ENCODE measurements around the gene MFAP2. TPM values are rescaled to one million over a fixed set of nuclear protein-coding genes. Genes with fewer than 3 reads are reported as not detected.

The MFAP2 gene, protein sequence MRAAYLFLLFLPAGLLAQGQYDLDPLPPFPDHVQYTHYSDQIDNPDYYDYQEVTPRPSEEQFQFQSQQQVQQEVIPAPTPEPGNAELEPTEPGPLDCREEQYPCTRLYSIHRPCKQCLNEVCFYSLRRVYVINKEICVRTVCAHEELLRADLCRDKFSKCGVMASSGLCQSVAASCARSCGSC
- total RNA-seq (2014; rRNA removed; shearing (Covaris generic); ENCODE audit: low replicate concordance) = 112 and 123 TPM in 2 replicates

DNA sequence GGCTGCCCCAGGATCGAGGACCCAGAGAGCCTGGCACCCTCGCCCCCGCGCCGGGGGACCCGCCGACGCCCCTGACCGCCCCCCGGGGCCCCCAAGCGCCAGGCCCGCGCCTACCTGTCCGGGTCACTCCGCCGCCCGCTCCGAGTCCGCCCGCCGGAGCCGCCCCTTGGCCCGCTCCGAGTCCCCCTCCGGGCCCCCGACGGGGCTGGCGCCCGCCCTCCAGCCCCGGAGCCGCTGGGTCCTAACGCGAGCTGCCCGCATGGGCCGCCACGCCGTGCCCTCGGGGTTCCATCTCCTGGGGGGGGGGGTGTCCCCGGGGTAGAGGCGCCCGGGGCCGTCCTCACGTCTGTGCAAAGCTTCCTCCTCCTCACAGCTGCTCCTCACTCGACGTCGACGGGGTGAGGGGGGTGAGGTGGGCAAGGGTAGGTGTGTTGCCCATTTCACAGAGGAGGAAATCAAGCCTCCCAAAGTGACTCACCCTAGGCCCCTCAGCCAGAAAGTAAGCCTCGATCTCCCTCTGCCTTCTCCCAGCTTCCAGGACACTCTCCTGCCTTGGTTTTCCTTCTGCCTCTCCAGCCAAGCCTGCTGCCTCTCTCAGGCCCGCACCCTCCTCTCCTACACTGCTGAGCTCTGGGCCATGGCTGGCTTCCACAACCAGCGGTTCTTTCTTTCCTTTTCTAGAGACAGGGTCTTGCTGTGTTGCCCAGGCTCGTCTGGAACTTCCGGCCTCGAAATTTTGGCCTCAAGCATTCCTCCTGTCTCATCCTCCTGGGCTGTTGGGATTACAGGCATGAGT is at the start of gene MFAP2:
Gene MFAP2 (minus strand): TSS at position 148 of the 796 bp plus-strand sequence. CDS start 2,347 bp downstream, outside the sequence.
- Histone ChIP-seq H3K27me3 (no peaks in the 10 kb centered on the region), H3K9me3 (no peaks in the 10 kb centered on the region), H3K36me3 (peaks cover 44% of the 10 kb centered on the region), H3K4me3 (peak within 1 kb of the TSS; percentile 75)
- peak; percentile 70 for DNase-seq

DNA sequence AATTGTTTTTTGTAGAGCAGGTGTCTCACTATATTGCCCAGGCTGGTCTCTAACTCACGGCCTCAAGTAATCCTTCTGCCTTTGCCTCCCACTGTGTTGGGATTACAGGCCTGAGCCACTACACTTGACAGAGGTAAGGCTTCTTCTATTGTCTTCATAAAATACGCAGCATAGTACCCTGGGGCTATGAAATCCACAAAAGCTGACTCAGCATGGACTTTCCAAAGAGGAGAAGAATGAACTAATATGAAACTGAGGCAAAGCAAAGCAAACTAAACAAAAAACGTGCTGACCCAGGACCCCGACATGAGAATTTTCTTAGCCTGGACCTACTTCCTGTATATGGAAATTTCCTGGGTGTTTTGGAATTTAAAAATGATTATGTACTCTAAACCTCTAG is 49.8 kb upstream of the MFAP2 start:
- DNase-seq = no peak
- Histone ChIP-seq H3K4me3 (no peak overlapping the region), H3K27me3 (no peaks in the 10 kb centered on the region), H3K36me3 (peaks cover 59% of the 10 kb centered on the region), H3K9me3 (no peaks in the 10 kb centered on the region)

DNA sequence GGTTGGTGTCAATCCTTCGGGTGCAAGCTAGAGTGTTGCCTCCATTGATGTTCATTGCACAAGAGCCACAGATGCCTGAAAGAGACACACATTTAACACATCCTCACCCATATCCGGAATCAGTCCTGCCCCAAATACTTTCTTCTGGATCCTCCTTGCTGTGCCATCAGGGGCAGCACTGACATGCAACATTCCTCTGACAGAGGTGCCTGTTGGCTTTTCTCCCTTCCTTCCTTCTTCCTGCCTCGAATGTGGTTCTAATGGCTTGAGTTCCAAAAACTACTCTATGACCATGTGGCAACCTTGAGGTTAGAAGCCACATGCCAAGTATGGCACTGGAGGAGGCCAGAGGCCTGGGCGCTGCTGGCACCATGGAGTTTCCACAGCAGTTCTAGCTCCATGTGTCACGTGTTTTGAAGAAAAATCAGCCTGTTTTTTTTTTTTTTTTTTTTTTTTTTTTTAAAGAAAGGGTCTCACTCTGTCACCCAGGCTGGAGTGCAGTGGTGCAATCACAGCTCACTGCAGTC is 48.3 kb upstream of the MFAP2 start:
- Histone ChIP-seq H3K4me3 (no peak overlapping the region), H3K27me3 (no peaks in the 10 kb centered on the region), H3K9me3 (no peaks in the 10 kb centered on the region), H3K36me3 (peaks cover 69% of the 10 kb centered on the region)
- DNase-seq = peak; percentile 73

DNA sequence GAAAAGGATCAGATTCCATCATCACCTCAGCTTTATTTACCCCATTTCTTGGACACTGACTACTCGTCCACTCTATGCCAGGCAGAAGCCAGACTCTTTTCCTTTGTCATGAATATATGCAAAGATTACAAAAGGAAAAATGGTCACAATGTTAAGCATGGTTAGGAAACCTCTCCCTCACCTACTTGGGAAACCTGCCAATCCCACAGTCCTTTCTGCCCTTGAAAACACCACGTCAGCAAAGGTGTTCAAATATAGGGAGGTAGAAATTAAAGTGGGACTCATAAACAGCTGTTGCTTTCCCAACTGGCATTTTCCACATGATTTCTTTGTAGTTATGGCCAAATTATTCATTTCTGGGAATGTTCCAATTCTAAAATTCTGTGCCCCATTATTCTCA is 47.5 kb upstream of the MFAP2 start:
- DNase-seq = no peak
- Histone ChIP-seq H3K4me3 (no peak overlapping the region), H3K27me3 (no peaks in the 10 kb centered on the region), H3K9me3 (no peaks in the 10 kb centered on the region), H3K36me3 (peaks cover 72% of the 10 kb centered on the region)

DNA sequence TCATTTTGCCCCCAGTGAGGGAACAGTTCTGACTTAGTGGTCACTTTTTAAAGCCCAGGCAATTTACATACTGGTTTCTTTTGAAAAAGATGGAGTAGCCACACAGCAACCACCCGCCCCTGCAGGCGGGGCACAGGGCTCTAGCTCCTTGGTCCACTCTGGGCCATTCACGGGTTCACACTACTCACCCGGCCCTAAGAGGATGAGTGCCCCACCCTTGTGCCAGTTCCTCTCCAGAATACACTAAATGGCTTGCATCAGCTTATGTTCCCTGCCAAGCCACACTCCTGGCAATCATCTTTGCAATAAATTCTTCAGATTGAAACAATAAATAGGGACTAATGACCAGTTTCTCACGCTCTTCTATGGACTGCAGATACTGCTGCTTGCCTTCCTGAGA is 47.0 kb upstream of the MFAP2 start:
- Histone ChIP-seq H3K9me3 (no peaks in the 10 kb centered on the region), H3K4me3 (no peak overlapping the region), H3K27me3 (no peaks in the 10 kb centered on the region), H3K36me3 (peaks cover 72% of the 10 kb centered on the region)
- DNase-seq = peak; percentile 94

DNA sequence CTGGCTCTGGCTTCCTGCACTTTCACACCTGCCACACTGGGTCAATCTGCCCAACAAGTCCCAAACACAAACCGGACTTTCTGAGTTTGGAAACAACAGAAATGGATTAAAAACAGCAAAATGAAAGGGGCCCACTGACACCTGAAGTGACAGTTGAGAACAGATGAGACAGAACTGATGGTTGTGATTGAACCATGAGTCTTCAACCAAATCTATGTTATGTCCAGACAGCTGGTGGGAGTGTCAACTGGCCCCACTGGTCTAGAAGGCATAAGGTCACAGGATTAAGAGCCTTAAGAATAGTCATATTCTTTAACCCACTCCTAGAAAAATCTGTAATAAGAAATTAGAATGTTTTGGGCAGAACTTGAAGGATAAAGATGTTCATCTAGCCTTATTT is 44.3 kb upstream of the MFAP2 start:
- DNase-seq = no peak
- Histone ChIP-seq H3K27me3 (no peaks in the 10 kb centered on the region), H3K36me3 (peaks cover 88% of the 10 kb centered on the region), H3K4me3 (no peak overlapping the region), H3K9me3 (no peaks in the 10 kb centered on the region)

DNA sequence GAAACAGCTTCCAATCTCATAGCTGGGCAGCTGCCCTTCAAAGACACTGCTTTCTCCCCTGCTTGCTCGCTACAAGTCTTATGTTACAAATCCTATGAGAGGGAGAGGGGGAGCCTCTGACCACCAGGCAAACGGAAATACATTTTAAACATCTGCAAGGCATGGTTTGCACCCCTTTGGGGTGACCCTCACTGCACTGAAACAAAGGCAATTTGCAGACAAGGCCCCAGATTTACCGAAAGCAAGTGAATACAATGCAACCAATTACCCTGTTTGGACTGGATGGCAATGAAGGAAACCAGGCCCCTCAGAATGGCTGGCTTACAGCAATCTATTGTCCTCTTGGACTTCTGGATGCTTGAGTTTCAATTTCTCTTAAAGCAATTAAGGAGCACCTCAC is 43.2 kb upstream of the MFAP2 start:
- no peaks in the 10 kb centered on the region for H3K9me3 ChIP-seq
- DNase-seq = no peak
- H3K36me3 ChIP-seq = peaks cover 91% of the 10 kb centered on the region
- H3K27me3 ChIP-seq = no peaks in the 10 kb centered on the region
- H3K4me3 ChIP-seq = no peak overlapping the region

DNA sequence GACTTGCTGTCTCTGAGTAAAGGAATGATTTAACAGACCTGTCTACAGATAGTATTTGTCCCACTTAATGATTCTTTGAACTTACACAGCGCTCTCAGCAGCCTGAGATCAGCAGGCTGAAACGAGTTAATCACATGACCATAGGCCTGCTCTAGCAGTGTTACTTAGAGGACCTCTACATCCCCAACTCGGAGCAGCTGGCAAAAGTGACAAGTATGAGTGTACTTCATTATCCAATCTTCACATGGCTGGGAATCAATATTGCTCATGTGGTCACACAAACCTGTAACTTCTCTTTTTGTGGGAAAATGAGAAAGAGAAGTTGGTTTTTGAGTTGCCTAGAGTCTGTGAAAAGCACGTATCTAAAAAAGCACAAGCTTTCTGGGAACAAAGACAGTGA is 42.7 kb upstream of the MFAP2 start:
- Histone ChIP-seq H3K36me3 (peaks cover 89% of the 10 kb centered on the region), H3K4me3 (no peak overlapping the region), H3K27me3 (no peaks in the 10 kb centered on the region), H3K9me3 (no peaks in the 10 kb centered on the region)
- DNase-seq = no peak

DNA sequence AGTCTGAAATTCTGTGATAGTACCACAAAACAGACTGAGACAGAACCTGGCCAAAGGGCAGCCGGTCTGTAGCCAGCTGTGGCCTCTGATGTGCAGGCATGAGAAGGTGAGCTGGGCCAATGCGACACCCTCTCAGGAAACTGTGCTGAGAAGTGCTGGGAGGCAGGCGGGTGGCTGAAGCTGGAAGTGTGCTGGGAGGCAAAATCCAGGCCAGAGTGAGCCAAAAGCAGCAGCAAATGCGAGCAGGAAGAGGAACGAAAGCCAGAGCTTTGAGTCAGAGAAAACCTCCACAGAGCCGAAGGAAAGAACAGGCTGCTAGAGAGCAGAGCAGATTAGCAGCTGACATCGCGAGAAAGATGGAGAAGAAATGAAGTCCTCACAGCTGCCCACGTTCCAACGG is 41.5 kb upstream of the MFAP2 start:
- Histone ChIP-seq H3K4me3 (no peak overlapping the region), H3K27me3 (no peaks in the 10 kb centered on the region), H3K36me3 (peaks cover 92% of the 10 kb centered on the region), H3K9me3 (no peaks in the 10 kb centered on the region)
- DNase-seq = no peak

DNA sequence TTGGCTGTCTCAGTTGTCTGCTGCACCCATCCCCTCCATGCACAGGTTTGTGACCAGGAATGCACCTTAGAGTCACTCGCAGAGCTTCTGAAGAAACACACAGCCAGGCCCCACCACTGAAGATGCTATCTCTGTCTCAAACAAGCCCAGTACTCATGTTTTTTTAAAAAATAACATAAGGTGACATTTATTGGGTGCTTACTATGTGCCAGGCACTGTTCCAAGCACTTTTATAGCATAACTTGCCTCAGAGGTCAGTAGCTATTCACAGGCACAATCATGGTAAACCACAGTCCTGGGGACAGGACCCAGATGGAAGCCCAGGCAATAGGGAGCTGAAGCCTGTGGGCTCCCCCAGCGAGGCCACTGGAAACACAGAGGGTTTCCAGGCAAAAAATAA is 40.1 kb upstream of the MFAP2 start:
- Histone ChIP-seq H3K9me3 (no peaks in the 10 kb centered on the region), H3K27me3 (no peaks in the 10 kb centered on the region), H3K4me3 (no peak overlapping the region), H3K36me3 (peaks cover 78% of the 10 kb centered on the region)
- DNase-seq = no peak

DNA sequence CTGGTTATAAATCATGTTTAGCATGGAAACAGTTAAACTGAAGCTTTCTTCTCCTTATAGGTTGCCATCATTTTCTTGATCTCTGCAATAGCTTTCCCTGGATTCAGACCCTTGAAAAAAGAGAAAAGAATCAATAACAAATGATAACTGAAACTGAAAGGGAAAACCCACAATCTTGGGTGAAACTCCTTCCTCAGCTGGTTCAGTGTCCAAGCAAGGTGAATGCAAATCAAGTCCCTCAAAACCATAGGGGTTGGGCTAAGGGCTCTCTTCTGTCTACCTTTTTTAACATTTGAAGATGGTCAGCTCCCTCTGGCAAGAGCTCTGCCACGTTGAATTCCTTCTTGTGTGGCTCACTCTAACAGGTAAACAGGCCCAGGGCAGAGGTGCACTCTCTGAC is 38.4 kb upstream of the MFAP2 start:
- Histone ChIP-seq H3K4me3 (no peak overlapping the region), H3K27me3 (no peaks in the 10 kb centered on the region), H3K36me3 (peaks cover 63% of the 10 kb centered on the region), H3K9me3 (no peaks in the 10 kb centered on the region)
- no peak for DNase-seq

DNA sequence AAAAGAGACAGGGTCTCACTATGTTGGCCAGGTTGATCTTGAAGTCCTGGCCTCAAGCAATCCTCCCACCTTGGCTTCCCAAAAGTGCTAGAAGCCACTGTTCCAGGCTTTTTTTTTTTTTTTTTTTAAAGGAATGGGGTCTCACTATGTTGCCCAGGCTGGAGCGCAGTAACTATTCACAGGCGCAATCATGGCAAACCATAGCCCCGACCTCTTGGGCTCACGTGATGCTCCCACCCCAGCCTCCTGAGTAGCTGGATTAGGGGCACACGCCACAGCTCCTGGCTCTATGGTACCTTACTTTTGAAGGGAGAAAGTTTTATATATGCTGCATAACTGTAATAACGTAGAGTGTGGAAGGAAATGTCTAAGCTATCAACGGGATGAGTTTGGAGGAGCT is 37.0 kb upstream of the MFAP2 start:
- Histone ChIP-seq H3K27me3 (no peaks in the 10 kb centered on the region), H3K9me3 (no peaks in the 10 kb centered on the region), H3K4me3 (no peak overlapping the region), H3K36me3 (peaks cover 49% of the 10 kb centered on the region)
- no peak for DNase-seq

DNA sequence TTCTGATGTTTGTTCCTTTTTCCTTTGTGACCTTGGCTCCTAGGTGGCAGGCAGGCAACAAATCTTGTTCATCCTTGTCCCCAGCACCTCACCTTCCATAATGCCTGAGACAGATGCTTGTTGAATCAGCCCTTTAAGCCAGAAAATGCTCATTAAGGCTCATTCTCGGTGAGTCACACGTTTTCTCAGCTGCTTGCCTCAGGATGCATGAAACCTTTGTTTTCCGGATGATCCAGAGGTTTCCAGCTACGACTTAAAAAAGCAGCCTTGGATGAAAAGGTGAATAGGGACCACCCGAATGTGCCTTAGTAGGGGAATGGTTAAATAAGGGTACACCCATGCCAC is 35.9 kb upstream of the MFAP2 start:
- H3K4me3 ChIP-seq = no peak overlapping the region
- peak; percentile 37 for DNase-seq
- H3K36me3 ChIP-seq = peaks cover 37% of the 10 kb centered on the region
- no peaks in the 10 kb centered on the region for H3K27me3 ChIP-seq
- no peaks in the 10 kb centered on the region for H3K9me3 ChIP-seq

DNA sequence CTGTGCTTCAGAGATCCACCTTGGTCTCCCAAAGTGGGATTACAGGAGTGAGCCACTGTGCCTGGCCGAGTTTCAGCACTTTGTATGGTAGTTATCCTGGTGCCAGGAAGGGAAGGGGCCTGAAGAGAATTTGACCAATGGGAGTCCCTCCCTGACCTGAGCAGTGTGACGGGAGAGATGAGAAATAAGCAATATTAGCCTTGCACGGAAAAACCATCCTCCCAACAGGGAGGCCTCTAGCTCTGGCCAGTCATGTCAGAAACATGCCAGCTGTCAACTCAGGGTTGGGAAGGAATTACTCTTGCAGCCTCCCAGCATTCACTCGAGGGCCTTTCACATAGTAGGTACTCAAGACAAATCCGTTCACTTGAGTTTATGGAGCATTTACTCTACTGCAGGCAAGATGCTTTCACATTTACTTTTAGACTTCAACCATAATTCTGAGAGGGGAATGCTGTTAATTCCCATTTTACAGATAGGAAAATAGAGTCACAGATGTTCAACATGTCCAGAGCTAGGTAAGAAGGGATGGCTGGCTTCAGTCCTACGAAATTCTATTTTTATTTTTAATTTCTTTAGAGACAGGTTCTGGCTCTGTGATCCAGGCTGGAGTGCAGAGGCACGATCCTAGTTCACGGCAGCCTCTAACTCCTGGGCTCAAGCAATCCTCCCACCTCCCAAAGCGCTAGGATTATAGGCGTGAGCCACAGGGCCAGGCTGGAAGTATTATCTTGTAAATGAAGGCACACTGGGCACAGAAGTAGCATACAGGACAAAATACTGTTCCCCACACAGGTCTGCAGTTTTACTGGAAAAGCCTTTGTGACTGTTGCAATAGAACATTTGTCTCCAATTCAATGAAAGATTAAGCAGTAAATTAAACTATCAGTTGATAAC is 34.5 kb upstream of the MFAP2 start:
- no peaks in the 10 kb centered on the region for H3K9me3 ChIP-seq
- peaks cover 28% of the 10 kb centered on the region for H3K36me3 ChIP-seq
- no peaks in the 10 kb centered on the region for H3K27me3 ChIP-seq
- H3K4me3 ChIP-seq = no peak overlapping the region
- no peak for DNase-seq

DNA sequence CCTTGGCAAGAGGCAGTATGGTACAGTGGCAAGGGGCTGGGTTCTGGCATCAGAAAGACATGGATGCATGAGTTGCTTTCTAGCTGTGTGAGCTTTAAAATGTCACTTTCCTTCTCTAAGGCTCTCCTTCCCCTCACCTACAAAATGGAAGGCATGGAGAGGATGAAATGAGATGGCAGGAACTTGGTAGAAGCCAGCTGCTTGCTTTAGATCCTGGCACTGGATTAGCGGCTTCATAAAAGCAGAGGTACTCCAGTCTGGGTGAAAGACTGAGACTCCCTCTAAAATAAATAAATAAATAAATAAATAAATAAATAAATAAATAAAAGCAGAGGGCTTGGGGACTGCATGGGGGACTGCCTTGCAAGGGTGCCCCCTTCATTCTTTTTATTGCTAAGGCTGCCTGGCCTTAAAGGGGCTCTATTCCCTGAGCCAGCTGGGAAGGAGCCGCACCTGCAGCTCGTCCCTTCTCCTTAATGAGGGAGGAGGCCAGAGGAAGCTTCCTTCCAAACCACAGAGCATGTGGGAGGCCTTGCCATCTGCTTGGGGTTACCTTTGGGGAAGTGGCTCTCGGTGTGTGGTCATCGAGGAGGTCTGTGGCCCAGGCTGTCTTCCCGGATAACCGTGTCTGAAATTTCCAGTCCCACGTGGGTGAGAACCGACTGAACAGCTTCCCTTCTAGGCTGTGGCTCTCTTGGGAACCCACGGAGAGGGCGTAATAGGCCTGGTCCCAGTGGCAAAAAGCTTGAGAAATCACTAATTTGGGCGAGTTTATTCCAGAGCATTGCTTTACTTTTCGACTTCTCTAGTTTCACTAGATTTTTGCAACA is 33.3 kb upstream of the MFAP2 start:
- Histone ChIP-seq H3K4me3 (no peak overlapping the region), H3K9me3 (no peaks in the 10 kb centered on the region), H3K36me3 (peaks cover 16% of the 10 kb centered on the region), H3K27me3 (no peaks in the 10 kb centered on the region)
- DNase-seq = no peak

DNA sequence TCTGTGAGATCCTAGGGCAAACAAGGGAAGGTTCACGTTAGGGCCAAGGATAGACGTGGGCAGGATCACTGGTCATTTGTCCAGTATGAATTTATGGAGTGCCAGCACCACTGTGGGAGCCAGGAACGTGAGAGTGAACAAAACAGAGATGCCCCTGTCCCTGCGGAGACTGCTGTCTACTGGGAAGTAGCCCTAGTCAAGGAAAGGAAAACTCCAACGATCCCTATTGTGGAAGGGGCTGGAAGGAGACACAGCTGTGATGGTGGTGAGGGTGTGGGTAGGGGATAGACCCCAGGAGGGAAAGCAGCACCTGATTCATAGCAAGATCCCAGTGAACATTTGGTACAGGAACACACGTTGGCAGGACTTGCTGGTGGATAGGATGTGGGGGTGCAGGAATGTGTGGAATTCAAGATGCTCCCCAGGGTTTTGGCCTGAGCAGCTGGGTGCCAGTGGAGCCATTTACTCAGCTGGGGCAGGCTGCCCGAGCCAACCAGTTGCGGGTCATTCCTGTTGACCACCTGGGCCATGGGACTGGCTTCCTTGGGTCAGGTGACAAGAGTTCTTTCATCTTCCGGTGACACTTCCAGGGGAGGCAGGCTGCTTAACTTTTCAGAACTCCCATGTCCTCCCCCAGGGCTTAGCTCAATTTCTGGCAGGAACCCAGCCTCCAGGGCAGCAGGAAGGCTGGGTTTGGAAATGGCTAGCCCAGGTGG is 32.5 kb upstream of the MFAP2 start:
- Histone ChIP-seq H3K36me3 (peaks cover 10% of the 10 kb centered on the region), H3K4me3 (no peak overlapping the region), H3K9me3 (no peaks in the 10 kb centered on the region), H3K27me3 (no peaks in the 10 kb centered on the region)
- peak; percentile 81 for DNase-seq
